Cardiac fibroblast (primary cell): ENCODE results near the gene NTN4.
A peak's percentile ranks its signal among the peaks of the same experiment; 100 is the strongest.

ENCODE experiments used
- DNase-seq, 2 donors: peaks; one replicate each; pipeline versions ENCODE4 v3.0.0 to v3.0.0-alpha.2; 2010; ENCODE audit warnings: low read depth in 2 of 2
- H3K4me3 ChIP-seq, 2 donors: replicated peaks in 1 of 2; 1 replicate in 1 of 2; 2 replicates in 1 of 2; pipeline ENCODE4 v1.5.1; 2011; ENCODE audit warnings: low read depth in 2 of 2, low read length in 2 of 2, mild to moderate bottlenecking in 2 of 2, moderate library complexity in 1 of 2
- TF ChIP-seq, protein P1 (sequence below): IDR thresholded peaks from one replicate; pipeline ENCODE4 v1.5.1; 2011; ENCODE audit warnings: low read depth, mild to moderate bottlenecking, low read length, inconsistent platforms

The NTN4 gene

DNA sequence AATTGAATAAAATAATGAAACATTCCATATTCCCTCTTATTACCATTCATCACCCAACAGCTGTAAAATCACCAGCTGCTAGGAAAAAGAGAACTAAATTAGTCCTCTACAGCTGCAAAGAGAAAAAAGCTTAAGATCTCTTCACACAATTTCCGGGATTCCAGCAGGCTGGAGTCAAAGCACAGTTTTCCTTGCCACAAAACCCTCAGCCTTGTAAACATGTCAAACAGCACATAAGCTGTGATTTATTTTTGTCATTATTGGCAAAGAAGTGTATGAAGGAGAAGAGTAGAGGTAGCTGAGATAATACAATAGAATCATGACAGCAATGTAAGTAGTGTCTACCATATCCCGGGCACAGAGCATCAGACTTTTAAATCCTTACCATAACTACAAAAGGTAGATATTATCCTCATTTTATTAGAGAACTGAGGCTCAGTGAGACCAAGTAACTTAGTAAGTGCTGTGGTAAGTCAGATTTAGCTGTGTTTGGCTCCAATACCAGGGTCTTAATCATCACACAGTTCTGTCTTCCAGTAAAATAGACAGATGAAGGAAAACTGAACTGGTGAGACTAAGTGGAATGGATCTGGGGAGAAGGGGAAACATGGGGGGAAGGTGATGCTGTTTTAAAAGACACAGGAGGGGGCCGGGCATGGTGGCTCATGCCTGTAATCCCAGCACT lies 57.3 kb downstream of the NTN4 start:
- peak; percentile 22 to 28 for DNase-seq
- TF ChIP-seq, protein P1, sequence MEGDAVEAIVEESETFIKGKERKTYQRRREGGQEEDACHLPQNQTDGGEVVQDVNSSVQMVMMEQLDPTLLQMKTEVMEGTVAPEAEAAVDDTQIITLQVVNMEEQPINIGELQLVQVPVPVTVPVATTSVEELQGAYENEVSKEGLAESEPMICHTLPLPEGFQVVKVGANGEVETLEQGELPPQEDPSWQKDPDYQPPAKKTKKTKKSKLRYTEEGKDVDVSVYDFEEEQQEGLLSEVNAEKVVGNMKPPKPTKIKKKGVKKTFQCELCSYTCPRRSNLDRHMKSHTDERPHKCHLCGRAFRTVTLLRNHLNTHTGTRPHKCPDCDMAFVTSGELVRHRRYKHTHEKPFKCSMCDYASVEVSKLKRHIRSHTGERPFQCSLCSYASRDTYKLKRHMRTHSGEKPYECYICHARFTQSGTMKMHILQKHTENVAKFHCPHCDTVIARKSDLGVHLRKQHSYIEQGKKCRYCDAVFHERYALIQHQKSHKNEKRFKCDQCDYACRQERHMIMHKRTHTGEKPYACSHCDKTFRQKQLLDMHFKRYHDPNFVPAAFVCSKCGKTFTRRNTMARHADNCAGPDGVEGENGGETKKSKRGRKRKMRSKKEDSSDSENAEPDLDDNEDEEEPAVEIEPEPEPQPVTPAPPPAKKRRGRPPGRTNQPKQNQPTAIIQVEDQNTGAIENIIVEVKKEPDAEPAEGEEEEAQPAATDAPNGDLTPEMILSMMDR: no peak
- H3K4me3 ChIP-seq: no peak overlapping the region

- TF ChIP-seq, protein P1: no peak
- no peak for DNase-seq
- no peak overlapping the region for H3K4me3 ChIP-seq
Measured at GRCh38 chr12:95731519-95731958, 59.0 kb downstream of the NTN4 start.

DNA sequence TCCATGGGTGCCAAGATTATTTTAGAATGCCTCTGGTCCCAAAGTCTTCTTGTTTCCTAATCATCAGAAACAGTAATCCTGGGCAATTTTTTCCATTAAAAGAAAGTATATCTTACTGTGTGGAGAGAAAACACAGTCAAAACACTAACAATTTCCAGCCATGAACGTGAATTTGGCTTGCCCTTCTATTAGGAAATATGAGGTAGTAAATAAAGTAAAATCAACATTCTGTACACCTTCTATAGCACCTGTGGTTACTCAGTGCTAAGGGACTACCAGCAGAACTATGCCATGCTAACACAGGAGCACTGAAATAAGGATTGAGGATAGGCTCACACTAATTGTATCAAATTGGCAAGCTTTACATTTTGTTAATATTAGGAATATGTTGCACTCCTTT lies 60.1 kb downstream of the NTN4 start:
- no peak overlapping the region for H3K4me3 ChIP-seq
- TF ChIP-seq, protein P1: no peak
- DNase-seq: no peak

- no peak for DNase-seq
- TF ChIP-seq, protein P1: no peak
- no peak overlapping the region for H3K4me3 ChIP-seq
Measured at GRCh38 chr12:95726903-95727302, 63.7 kb downstream of the NTN4 start.

- H3K4me3 ChIP-seq: no peak overlapping the region
- TF ChIP-seq, protein P1: no peak
- DNase-seq: no peak
Measured at GRCh38 chr12:95724767-95725166, 65.8 kb downstream of the NTN4 start.

DNA sequence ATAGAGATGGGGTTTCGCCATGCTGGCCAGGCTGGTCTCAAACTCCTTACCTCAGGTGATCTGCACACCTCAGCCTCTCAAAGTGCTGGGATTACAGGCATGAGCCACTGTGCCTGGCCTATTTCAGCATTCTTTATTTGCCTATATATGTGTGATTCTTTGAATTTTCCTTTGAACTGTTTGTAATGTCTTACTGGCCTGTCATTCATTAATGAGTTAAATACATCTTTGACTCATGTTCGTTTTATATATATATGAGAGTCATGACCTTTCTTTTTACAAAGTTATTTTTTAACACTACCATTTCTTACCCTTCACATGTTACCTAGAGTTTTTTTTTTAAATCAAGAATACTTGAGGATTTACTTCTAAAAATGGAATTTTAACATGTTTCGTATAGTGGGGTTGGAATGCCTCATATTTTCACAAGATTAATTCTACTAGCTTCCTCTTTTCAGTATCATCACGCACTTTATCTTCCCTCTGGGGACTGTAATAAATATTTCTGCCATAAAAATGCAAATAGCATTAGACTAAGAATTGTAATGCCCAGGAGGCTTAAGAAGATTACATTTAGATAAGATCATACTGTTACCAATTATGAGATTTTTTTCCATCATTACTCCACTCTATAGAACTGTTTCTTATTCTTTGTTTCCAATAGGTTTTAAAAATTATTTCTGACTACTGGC lies 66.7 kb downstream of the NTN4 start:
- TF ChIP-seq, protein P1: no peak
- no peak overlapping the region for H3K4me3 ChIP-seq
- DNase-seq: peak in 1 of 2 donors; percentile 34
